HG03439 (cell line): ENCODE data around the gene USH2A.

ENCODE experiments used
- ATAC-seq: cut with Tn5 transposase; IDR thresholded peaks from one replicate; pipeline ENCODE4 v1.9.1; 2021; ENCODE audit warnings: mild to moderate bottlenecking, moderate library complexity; ENCODE audit not compliant: unreplicated experiment

The USH2A gene

DNA sequence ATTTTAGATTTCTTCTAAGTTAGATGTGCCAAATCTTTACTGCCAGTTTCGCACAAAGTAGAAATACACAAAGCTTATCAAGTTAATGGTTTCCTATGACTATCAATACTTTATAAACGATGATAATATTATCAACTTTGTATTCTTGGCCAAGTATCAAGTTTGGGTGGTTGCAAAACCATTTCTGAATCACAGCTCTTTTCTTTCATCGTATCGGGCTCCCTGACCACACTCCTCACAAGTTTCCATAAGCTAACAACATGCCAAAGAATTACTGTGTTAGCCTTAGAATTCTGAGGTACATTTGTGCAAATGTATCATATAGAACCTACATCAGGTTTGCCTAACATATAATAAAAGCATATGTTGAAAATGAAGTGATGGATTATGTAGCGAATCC, 545.1 kb downstream of the USH2A start:
- ATAC-seq: no peak

DNA sequence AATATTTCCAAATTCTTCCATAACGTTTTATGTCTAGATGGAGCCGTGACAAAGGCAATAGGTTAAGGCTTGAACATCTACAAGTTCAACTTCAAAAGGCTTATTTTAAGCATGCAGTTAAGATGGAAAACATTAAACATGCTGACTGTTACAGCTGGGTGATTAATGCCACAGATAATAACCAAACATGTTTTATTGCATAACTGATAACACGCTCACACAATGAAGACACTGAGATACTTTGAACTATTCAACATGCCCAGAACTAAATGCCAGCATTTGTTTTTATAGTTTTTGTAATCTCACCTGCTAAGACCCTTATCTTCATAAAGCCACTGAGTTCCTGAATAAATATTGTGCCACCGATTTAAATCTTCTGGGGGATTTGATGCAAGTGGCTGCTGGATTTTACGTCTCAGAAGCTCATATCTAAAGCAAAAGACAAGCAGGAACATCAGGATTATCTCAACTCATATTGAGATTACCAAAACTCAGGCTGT, 545.7 kb downstream of the USH2A start:
- ATAC-seq: no peak

DNA sequence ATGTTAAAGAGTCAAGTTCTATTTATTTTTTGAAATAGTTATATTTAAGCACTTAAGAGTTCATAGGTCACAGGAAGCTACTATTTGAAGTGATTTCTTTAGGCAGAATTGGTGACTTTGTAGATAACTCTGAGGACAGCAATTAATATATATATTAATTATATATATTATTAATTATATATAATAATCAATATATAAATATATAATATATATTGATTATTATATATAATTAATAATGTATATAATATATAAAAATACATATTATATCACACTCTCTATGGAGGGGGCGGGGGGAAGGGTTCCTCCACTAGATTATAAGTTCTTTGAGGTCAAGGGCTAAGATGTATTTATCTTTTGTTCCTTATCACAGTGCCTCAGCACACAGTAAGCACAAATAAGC, 547.5 kb downstream of the USH2A start:
- ATAC-seq: no peak

DNA sequence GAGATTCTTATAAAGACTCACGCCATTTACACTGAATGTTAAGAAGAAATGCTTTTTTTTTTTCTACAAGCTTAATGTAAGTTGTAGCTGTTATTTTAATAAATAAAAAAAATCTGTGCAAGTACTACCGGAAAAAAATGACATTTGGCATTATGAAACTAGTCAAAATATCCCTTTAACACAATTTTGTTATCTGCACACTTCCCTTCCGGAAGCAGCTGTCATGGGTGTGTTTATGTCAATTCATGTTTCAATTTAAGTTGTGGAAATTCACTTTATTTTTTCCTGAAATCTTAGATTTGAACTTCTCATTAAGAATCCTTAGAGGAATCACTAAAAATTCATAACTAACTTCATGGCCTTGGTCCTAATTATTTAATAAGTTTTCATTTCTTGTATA, 548.0 kb downstream of the USH2A start:
- ATAC-seq: no peak

DNA sequence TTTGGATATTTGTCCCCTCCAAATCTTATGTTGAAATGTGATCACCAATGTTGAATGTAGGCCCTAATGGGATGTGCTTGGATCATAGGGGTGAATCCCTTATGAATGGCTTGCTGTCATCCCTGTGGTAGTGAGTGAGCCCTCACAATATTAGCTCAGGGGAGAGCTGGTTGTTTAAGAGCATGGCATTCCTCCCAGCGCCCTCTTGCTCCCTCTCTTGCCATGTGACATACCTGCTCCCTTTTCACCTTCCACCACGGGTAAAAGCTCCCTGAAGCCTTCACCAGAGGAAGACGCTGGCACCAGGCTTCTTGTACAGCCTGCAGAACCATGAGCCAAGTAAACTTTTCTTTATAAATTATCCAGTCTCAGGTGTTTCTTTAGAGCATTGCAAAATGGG, 550.6 kb downstream of the USH2A start:
- no peak for ATAC-seq

DNA sequence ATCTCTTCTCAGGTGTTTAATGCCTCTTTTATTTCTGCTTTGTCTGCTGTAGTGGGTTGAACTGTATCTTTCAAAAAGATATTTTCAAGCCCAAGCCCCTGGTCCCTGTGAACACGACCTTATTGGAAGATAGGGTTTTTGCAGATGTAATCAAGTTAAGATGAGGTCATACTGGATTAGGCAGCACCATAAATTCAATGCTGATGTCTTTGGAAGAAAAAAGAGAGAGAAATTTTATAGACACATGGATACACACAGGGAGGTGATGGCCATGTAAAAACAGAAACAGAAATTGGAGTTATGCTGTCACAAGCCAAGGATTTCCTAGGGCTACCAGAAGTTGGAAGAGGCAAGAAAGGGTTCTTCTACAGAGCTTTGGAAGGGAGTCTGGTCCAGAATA, 554.7 kb downstream of the USH2A start:
- ATAC-seq: no peak

DNA sequence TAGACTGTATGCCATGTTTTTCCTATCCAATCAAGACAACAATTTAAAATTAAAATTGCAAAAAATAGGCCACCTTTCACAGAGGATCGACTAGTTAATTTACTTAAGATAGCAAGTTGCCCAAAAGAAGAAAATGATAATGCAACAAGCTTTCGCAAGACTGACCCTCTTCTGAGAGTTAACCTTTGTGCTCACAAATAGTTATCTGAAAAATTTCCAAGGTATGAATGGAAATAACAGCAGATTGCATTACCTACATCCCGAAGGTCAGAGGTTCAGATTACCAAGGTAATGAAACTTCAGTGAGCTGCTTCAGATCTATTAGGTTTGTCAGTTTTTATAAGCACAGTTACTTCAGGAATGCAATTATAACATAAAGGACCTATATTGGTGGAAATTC, 558.2 kb downstream of the USH2A start:
- ATAC-seq: no peak

DNA sequence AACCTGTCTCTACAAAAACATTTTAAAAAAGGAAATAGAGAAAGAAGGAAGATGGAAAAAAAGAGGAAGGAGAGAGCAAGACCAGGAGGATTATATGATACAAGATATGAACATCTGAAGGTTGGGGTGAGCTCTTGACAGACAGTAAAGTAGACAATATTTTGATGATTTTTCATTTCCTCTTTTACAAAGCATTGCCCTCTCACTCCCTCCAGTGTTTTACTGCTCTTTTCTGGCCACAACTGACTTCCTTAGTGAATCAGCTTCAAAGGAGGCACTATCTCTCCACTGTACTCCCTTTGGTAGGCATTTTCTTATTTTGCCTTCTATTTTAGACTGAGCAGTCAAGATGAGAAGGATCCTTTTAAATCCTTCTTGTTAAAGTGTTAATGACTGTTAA, 559.5 kb downstream of the USH2A start:
- no peak for ATAC-seq

DNA sequence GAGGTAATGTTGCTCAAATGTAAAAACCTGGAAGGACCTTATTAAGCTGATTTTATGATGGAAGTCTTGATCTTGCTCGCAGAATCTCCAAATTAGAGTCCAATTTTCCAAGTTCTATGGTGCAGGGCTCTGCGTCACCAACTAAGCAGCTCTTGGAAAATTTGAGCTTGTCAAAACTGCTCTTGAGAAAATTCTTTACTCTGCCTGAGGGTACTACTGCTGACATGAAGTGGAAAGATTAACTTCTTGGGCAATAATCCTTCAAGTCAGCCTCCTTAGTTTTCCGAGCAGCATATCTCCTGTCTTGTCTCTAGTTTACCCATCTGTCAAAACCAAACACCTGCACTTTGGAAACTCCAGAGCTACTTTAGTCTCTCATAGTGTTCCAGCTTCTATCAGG, 562.4 kb downstream of the USH2A start:
- no peak for ATAC-seq

DNA sequence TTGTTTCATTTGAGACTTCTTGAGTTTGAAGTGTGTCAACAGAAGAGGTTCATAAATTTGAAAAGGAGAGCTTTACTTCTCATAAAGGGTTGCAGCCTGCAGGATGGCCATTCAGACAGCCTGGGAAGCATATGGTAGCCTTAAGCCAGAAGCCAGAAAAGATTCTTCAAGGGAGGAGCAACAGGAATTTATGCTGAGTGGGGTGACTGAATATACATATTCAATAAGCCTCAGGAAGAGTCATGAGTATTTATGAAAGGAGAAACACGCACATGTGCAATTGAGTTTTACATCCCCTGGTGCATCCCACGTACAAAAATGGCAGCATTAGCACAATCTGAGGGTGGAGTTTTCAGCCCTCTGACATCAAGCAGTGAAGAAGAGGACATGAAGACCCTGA, 565.9 kb downstream of the USH2A start:
- ATAC-seq: no peak

DNA sequence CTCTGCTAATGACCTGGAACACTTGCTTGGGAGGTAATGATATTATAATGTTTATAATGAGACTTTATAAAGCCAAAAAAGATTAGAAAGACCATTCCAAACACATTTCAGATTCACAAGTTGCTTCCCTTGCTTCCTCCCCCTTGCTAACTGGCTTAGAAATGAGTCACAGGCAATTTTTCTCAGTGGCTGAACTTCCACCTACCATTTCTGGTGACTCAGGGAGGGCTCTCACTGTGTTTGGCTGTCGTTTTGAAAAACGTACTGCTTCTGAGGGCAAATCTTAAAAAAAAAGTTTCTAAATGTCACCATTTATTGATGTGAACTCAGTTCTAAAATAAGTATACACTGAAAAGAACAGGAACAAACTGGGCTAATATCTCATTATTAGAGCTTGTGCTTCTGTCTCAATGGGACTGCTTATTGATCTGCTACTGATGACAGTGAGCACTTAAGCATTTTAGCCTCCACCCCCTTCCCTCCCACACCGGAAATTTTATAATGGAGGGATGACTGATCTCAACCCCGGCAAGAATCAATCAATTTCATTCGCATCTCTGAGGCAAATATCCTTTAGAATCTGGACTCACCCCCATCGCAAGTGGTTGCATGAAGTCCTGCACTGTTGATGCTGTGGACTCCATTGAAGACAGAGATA, 577.9 kb downstream of the USH2A start:
- no peak for ATAC-seq

DNA sequence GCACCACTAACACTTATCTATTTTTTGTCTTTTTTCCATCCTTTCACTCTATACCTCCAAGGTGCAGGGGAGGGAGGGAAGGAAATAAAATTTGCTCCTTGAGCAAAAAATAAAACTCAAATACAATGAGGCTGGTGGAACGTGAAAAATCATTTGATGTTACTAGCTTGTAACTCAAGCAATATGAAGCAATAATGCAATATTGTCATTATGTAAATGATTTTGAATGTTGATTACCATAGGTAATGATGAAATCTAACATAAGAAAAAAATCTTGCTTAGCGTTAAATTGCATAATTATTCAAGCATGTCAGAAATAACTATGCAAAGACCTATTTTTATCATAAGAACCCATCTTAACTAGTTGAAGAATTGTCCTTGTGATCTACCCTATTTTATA, 578.5 kb downstream of the USH2A start:
- ATAC-seq: no peak

DNA sequence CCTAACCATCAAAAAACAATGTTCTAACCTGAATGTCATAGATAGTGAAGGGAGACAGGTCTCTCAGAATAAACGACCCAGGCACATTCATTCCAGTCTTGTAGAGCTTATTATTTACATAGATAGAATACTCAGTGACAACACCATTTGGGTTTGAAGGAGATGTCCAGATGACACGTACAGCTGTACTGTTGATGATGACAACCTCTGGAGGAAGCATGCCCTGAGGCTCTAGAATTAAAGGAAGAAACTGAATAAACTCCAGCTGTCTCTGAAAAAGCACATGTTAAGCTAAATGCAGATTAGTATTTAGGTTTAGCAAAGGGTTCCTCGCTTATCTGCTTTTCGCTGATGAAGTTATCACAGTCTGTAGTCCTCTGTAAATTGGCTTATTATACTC, 579.0 kb downstream of the USH2A start:
- no peak for ATAC-seq

DNA sequence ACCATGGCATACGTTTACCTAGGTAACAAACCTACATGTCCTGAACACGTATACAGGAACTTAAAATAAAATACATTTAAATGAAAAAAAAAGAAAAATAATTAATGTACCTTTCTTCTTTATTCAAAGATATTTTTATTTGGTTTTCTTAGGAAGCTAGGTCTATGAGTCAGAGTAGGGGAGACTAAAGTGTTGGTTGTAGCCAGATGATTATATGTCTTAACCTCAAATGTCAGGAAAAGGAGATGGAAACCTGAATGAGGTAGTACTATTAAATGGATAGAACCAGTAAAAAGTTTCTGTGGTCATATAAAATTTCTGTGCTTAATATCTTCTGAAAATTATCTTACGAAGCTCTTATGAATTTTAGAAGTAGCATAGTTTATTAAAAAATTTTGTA, 580.3 kb downstream of the USH2A start:
- no peak for ATAC-seq

DNA sequence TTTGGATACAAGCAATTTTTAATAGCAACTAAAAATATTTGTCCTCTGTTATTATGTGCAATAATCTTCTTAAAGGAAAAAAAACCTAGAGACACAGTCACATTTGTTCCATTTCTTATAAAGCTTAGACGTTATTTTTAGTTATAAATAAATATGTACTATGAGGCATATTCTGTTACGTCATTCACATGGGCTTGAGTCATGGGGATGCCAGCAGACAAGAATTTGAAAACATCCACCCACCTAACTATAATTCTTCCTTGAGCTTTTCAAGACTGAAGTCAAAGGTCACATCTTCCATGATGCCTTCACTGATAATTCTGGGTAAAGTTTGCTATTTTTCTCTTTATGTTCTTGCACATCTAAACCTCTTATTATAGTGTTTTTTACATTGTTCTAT, 587.3 kb downstream of the USH2A start:
- ATAC-seq: no peak

DNA sequence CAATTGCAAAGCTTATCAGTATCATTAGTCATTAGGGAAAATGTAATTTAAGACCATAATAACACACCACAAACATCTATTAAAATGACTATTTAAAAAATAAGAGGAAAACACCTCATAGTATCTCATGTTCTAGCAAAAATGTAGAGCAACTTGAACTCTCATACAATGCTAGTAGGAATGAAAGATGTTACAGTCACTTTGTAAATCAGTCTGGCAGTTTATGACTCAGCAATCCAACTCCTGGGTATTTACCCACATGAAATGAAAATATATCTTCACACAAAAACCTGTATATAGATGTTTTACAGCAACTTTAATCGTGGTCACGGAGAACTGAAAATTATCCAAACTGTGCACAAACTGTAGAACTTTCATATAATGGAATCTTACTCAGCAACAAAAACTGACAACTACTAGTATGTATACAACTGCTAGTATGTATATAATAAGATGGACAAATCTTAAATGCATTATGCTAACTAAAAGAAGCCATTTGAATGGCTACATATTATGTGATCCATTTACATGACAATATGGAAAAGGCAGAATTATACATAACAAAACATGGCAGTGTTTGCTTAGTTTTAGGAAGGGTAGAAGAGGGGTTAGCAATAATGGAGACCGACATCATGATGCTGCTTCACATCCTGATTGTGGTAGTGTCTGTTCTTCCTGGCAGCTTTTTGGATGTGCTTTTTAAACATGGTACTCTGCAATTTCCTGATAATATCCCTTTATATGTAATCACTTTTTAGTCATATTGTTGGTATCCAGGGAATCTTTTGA, 589.1 kb downstream of the USH2A start:
- ATAC-seq: no peak

DNA sequence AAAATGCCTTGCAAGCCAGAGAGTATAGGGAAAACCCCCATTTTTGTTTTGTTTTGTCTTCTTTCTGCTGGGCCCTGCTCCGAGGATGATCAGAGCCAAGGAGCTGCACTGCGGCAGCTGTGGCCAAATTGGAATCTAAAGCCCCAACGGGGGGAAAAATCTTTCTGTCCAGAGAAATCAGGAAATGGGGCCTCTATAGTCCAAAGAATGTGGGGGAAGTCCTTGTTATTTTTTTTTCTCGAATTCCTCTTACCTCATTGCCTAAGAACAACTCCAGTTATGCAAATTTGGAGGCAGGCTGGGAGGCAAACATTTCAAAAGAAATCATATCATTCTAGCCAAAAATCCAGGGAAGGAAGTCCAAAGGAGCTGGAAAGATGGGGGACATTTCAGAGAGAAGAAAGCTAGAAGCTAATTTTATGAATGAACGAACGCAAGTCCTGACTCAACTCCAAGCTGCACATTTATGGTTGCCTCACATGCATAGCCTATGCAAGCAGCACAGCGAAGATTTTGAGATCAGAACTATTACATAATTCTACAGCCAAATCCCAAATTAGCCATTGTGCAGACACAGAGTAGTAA, 592.9 kb downstream of the USH2A start:
- no peak for ATAC-seq

DNA sequence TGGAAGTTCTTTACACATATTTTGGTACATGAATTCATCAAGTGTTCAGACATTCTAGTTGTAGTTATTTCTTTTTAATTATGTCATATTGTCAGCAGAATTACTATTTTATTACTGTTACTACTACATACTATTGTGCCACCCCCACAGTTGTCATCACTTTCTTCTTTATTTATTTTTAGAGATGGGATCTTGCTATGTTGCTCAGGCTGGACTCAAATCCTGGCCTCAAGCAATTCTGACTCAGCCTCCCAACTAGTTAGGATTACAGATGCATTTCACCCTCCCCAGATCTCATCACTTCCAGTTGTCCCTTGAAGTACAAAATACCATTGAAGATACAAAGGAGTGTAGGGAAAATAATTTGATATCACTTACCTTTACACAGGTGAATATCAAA, 598.2 kb downstream of the USH2A start:
- ATAC-seq: no peak

DNA sequence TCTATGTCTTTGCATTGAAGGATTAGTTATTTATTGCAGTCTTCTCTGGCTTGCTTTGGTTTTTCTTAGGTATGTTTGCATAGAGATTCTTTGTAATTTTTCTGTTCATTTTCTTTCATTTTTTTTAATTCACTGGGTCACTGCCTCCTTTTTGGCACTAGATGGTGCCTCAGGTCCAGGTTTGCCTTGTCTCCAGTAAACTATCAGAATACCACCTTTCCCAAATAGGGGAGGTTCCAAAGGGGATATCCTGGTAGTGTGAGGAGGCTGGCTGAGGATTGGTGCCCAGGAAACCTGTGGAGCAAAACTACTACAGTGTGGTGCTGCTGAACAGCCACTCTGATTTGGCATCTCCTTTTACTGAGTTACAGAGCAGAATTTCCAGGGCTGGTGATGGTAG, 599.0 kb downstream of the USH2A start:
- no peak for ATAC-seq

DNA sequence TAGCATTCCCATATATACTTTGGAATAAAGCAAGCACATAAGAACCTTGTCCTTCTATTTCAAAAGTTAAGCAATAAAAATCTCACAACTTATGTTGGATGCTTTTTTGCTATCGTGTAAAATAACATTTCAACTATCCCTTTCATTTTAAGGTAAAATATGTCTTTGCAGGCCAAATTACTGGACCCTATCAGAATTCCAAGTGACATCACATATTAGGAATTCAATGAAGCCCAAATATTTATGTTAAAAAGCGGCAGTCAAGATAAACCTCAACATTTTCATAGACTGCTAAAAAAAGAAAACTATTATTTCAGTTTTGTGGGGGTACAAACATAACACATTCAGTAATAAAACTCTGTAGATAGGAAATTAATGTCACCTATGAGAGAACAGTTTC, 604.1 kb downstream of the USH2A start:
- no peak for ATAC-seq

DNA sequence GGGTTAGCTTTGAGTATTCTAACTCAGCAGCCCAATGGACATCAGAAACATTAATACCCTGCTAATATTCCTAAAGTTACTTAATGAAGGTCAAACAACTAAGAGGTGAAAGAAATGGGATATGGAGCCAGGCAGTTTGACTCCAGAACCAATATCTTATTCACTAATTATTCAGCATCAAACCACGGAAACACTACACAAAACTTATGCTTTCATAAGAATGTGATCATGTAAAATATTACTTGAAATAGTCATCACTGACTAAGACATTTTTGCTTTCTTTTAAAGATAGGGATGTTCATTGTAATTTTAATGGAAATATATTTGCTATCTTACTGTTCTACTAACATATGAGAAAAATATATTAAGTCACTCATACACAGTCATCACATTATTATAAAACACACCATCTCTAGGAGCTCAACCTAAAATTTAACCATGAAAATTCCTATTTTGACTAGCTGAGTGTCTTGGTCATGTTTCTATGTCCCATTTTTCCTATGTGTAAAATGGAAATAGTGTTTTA, 615.3 kb downstream of the USH2A start:
- ATAC-seq: no peak

DNA sequence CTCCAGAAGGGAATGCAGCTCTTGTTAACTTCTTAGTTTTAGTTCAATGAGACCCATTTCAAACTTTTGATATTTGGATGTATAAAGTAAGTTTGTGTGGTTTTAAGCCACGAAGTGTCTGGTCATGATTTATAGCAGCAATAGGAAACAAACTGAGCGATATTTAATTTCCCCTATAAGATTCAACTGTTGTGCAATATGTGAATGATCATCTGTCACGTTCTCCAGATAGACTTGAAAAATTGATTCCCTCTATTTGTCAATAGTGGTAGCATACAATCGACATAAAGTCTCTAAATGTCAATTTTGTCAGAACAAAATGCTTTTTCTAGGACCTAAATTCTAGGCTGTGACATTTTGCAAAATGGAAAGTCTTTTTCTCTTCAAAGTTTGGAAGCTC, 616.0 kb downstream of the USH2A start:
- no peak for ATAC-seq
